ENCODE results near the gene DNAH17. TPM values are rescaled to one million over a fixed set of nuclear protein-coding genes. Genes with fewer than 3 reads are reported as not detected.

Gene DNAH17
- total RNA-seq, 1 experiment from 2014 or later, result 0.13 TPM

DNA sequence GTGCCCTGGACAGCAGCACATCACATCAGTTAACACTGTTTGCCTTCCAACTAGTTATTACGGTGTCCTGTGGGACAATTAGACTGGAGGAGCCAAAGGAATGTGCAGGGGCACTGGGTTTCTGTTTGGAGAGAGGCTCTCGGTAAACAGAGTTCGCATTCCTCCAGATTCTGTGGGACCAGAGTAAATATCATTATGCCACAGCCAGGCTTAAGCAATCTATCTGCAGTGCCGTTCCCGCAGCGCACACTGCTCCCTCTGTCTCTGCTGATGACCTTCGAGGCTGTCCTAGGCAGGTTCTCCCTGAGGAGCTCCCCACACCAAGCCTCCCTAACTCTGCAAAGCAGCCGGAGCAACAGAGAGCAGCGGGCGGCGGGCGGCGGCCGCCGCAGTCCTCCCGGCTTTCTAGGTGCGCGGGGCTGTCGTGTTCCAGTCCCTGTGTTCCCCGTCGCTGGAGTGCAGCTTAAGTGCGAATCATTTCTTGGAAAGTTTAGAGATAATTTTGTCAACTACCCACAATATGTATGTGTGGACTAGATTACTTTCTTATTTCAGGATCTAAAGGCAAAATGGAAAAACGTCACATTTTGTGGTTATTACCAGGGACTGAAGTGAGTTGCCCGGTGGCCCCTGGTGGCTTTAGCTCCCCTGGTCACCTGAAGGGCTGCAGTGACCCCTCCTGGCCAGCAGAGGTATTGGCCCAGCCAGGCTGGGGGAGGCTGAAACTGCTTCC is 155.5 kb downstream of the DNAH17 start:
- WGBS (ENCODE audit: extremely low coverage, insufficient read length, low lambda C conversion rate), result no CpG with 5 or more reads among the region's 24 CpGs
- no peak overlapping the region for H4K8ac ChIP-seq (replicated peaks; ENCODE audit: insufficient read length, low read depth, low read length)

More for the DNA sequence above, 155.5 kb downstream of the DNAH17 start:
- Histone ChIP-seq H3K9ac (ENCODE audit: extremely low read depth, insufficient read length, low read length) (no peak overlapping the region), H3K23me2 (ENCODE audit: insufficient read length, low read depth, low read length, poor library complexity, severe bottlenecking) (no peaks in the 10 kb centered on the region), H3K56ac (ENCODE audit: insufficient read length, low read depth, low read length) (no peak overlapping the region), H2BK20ac (ENCODE audit: low read depth, low read length, poor library complexity, severe bottlenecking) (no peak overlapping the region), H2BK5ac (ENCODE audit: insufficient read length, low read length) (no peak overlapping the region), H3K27me3 (ENCODE audit: insufficient read depth, low read length) (no peaks in the 10 kb centered on the region), H2BK12ac (ENCODE audit: insufficient read length, low read depth, low read length) (no peak overlapping the region), H3T11ph (ENCODE audit: low read length) (no peak overlapping the region), H3K79me1 (ENCODE audit: insufficient read depth, low read depth, low read length, poor library complexity, severe bottlenecking) (no peaks in the 10 kb centered on the region), H3K27ac (ENCODE audit: insufficient read length, low read depth, low read length) (no peak overlapping the region), H4K20me1 (ENCODE audit: control insufficient read depth, insufficient read depth, insufficient read length) (peaks cover 2% of the 10 kb centered on the region), H2BK15ac (ENCODE audit: low read depth, low read length) (no peak overlapping the region), H3K23ac (ENCODE audit: insufficient read length, low read depth, low read length) (no peak overlapping the region), H3K4ac (ENCODE audit: low read depth, low read length) (no peak overlapping the region), H3K14ac (ENCODE audit: insufficient read depth, low read length) (no peak overlapping the region; the same call in 1 of the 2 replicates), H2BK120ac (ENCODE audit: low read depth, low read length, poor library complexity, severe bottlenecking) (no peak overlapping the region), H3K18ac (ENCODE audit: insufficient read length, low read depth, low read length) (no peak overlapping the region), H3K9me3 (ENCODE audit: control insufficient read depth, low read depth, low read length) (no peaks in the 10 kb centered on the region), H3K79me2 (ENCODE audit: insufficient read depth, low read length) (no peaks in the 10 kb centered on the region), H3K4me1 (ENCODE audit: insufficient read depth, low read length) (no peaks in the 10 kb centered on the region), H2AFZ (ENCODE audit: low read length) (no peak overlapping the region), H2AK5ac (ENCODE audit: insufficient read length, low read length) (no peak overlapping the region), H3K4me2 (ENCODE audit: insufficient read depth, insufficient read length, low read length) (no peak overlapping the region), H4K91ac (ENCODE audit: insufficient read length, low read depth, low read length) (no peak overlapping the region), H4K5ac (ENCODE audit: insufficient read length, low read depth, low read length) (no peak overlapping the region)
- peaks cover 5 to 10% of the 10 kb centered on the region in 2 experiments for H3K4me1 Mint-ChIP-seq
- TF ChIP-seq, protein P1, sequence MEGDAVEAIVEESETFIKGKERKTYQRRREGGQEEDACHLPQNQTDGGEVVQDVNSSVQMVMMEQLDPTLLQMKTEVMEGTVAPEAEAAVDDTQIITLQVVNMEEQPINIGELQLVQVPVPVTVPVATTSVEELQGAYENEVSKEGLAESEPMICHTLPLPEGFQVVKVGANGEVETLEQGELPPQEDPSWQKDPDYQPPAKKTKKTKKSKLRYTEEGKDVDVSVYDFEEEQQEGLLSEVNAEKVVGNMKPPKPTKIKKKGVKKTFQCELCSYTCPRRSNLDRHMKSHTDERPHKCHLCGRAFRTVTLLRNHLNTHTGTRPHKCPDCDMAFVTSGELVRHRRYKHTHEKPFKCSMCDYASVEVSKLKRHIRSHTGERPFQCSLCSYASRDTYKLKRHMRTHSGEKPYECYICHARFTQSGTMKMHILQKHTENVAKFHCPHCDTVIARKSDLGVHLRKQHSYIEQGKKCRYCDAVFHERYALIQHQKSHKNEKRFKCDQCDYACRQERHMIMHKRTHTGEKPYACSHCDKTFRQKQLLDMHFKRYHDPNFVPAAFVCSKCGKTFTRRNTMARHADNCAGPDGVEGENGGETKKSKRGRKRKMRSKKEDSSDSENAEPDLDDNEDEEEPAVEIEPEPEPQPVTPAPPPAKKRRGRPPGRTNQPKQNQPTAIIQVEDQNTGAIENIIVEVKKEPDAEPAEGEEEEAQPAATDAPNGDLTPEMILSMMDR (conservative IDR thresholded peaks at IDR 0.05), result peak; percentile 99
- no peaks in the 10 kb centered on the region for H3K9me3 Mint-ChIP-seq
- no peaks in the 10 kb centered on the region for H3K27me3 Mint-ChIP-seq (ENCODE audit: low read depth)
- H3K36me3 Mint-ChIP-seq (ENCODE audit: insufficient read depth in 1 of 3, low read depth in 3 of 3), result peaks cover 31 to 65% (median 60%) of the 10 kb centered on the region in 3 experiments
- peak; percentile 92 for DNase-seq
- H3K4me3 Mint-ChIP-seq, result peak overlapping the region in 1 of 2 experiments; percentile 14; a peak in 1 of 5 replicates
- peak overlapping the region; percentile 31 to 90 (median 70); a peak in 3 of 7 replicates for H3K27ac Mint-ChIP-seq

Data from H9 (cell line).